Activated naive CD8-positive, alpha-beta T cell treated with anti-CD3 and anti-CD28 coated beads, Interleukin-2, amount 10 ng/mL, durations not matched to agents 7 days and 5 days (primary cell): ENCODE data around the gene TMIE. TPM values are rescaled to one million over a fixed set of nuclear protein-coding genes. Genes with fewer than 3 reads are reported as not detected.
"Not testable (repeated sequence)": the region's sequence is repeated elsewhere in the genome, so short reads cannot be mapped to it uniquely, and the experiment has no call there.

Experiments
- ATAC-seq: fragments of 150-1000 bp; cut with Tn5 transposase; one replicate; pipeline ENCODE4 v1.10.0; 2021; ENCODE audit warnings: low read depth, moderate library complexity
- POLR2A ChIA-PET: fragments of 350-600 bp; sonication (Branson Sonifier 250); formaldehyde crosslinking; loops from one replicate; lab custom pipeline; 2021; ENCODE audit warnings: antibody characterized with exemption; lab: Charles Lee
- DNase-seq: peaks from one replicate; pipeline ENCODE4 v3.0.0; 2021
- H3K27ac Mint-ChIP-seq: one replicate; pipeline ENCODE4 v1.8.0; 2022; ENCODE audit warnings: mild to moderate bottlenecking, mixed read lengths
- H3K27me3 Mint-ChIP-seq: one replicate; pipeline ENCODE4 v1.8.0; 2022; ENCODE audit warnings: mild to moderate bottlenecking, moderate library complexity, mixed read lengths
- H3K36me3 Mint-ChIP-seq: one replicate; pipeline ENCODE4 v1.8.0; 2021; ENCODE audit warnings: mild to moderate bottlenecking, mixed read lengths
- H3K4me1 Mint-ChIP-seq: one replicate; pipeline ENCODE4 v1.8.0; 2021; ENCODE audit warnings: mixed read lengths
- H3K4me3 Mint-ChIP-seq: one replicate; pipeline ENCODE4 v1.8.0; 2022; ENCODE audit warnings: mild to moderate bottlenecking, moderate library complexity, mixed read lengths
- H3K9me3 Mint-ChIP-seq: one replicate; pipeline ENCODE4 v1.8.0; 2021; ENCODE audit warnings: mixed read lengths
- total RNA-seq, 2 experiments: library from RNA; stranded (reverse); gene quantifications; one replicate each; pipeline ENCODE4 v1.2.3, GENCODE V29; 2021

Gene TMIE
- total RNA-seq, 2 experiments from 2014 or later = 0.36 to 0.77 TPM

DNA sequence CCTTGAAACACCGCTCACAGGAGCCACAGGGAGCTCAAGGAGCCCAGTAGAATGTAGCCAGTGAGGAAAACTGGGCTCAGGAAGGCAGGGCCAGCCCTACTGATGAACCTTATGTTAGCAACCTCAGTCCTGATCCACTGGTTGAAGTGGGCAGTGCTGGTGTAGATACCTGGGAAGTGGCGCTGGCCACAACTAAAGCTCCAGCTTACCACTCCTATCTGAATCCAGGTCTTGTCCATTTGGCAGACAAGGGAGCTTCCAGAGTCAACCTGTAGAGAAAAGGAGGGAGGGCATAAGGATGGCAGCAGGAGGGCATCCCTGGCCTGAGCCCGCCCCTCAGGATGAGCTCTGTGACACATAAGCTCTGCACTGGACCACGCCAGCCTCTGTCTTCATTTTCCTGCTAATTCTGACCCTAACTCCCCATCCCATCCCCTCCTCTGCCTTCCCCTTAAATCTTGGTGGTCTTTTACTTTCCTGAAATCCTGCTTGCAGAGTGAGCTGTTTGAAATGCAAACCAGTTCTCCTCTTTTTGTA lies 18.6 kb downstream of the TMIE start:
- no peaks in the 10 kb centered on the region for H3K36me3 Mint-ChIP-seq
- H3K27ac Mint-ChIP-seq = no peak overlapping the region
- no peak overlapping the region for H3K4me3 Mint-ChIP-seq
- H3K9me3 Mint-ChIP-seq = no peaks in the 10 kb centered on the region
- POLR2A ChIA-PET = no interaction called here
- ATAC-seq (no peak), DNase-seq (no peak)
- H3K27me3 Mint-ChIP-seq = peaks cover 23% of the 10 kb centered on the region
- H3K4me1 Mint-ChIP-seq = no peaks in the 10 kb centered on the region

DNA sequence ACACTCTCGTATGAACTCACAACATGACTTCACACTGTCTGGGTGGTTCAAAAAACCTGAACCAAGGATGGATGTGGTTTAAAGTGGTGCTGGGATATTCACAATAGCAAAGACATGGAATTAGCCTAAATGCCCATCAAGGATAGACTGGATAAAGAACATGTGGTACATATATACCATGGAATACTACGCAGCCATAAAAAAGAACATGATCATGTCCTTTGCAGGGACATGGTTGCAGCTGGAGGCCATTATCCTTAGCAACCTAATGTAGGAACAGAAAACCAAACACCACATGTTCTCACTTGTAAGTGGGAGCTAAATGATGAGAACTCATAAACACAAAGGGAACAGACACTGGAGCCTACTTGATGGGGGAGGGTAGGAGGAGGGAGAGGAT lies 19.8 kb downstream of the TMIE start:
- H3K4me3 Mint-ChIP-seq = no peak overlapping the region
- no peaks in the 10 kb centered on the region for H3K9me3 Mint-ChIP-seq
- POLR2A ChIA-PET = no interaction called here

DNA sequence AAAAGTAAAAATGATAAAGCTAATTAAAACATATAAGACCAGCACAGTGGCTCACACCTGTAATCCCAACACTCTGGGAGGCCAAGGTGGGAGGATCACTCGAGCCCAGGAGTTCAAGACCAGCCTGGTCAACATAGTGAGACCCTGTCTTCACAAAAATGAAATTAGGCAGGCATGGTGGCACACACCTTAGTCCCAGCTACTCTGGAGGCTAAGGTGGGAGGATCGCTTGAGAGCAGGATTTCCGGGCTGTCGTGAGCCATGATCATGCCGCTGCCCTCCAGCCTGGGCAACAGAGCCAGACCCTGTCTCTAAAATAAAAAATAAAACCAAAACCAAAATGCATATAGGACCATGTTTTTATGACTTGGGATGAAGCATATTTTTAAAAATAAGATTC lies 21.3 kb downstream of the TMIE start:
- DNase-seq (no peak), ATAC-seq (no peak)
- Mint-ChIP-seq H3K4me1 (no peaks in the 10 kb centered on the region), H3K4me3 (no peak overlapping the region), H3K9me3 (no peaks in the 10 kb centered on the region), H3K27ac (no peak overlapping the region), H3K36me3 (no peaks in the 10 kb centered on the region), H3K27me3 (peaks cover 29% of the 10 kb centered on the region)
- POLR2A ChIA-PET = no interaction called here

More for the DNA sequence above, 19.8 kb downstream of the TMIE start:
- DNase-seq (no peak), ATAC-seq (no peak)
- no peaks in the 10 kb centered on the region for H3K36me3 Mint-ChIP-seq
- H3K27me3 Mint-ChIP-seq = peaks cover 27% of the 10 kb centered on the region
- H3K27ac Mint-ChIP-seq = no peak overlapping the region
- H3K4me1 Mint-ChIP-seq = no peaks in the 10 kb centered on the region

DNA sequence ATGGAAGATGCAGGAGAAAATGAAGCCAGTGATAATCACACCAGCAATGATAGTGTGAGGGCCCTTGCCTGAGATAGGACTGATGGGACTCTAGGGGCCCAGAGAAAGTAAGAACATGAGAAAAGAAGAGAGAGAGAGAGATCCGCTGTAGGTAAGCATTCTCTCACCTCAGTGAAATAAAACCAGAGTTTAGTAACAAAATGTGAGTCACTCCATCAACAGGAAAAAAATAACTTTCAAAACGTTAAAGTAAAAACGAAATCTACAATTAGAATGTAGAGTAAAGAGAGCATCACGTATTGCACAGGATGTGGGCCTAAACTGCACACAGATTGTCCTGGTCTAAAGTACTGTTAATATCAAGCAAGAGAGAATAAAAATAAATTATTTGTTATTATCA lies 23.2 kb downstream of the TMIE start:
- H3K36me3 Mint-ChIP-seq = no peaks in the 10 kb centered on the region
- POLR2A ChIA-PET = no interaction called here
- H3K27me3 Mint-ChIP-seq = peaks cover 31% of the 10 kb centered on the region
- no peak for DNase-seq
- no peak for ATAC-seq
- no peaks in the 10 kb centered on the region for H3K4me1 Mint-ChIP-seq
- no peak overlapping the region for H3K27ac Mint-ChIP-seq
- H3K4me3 Mint-ChIP-seq = no peak overlapping the region
- H3K9me3 Mint-ChIP-seq = no peaks in the 10 kb centered on the region

DNA sequence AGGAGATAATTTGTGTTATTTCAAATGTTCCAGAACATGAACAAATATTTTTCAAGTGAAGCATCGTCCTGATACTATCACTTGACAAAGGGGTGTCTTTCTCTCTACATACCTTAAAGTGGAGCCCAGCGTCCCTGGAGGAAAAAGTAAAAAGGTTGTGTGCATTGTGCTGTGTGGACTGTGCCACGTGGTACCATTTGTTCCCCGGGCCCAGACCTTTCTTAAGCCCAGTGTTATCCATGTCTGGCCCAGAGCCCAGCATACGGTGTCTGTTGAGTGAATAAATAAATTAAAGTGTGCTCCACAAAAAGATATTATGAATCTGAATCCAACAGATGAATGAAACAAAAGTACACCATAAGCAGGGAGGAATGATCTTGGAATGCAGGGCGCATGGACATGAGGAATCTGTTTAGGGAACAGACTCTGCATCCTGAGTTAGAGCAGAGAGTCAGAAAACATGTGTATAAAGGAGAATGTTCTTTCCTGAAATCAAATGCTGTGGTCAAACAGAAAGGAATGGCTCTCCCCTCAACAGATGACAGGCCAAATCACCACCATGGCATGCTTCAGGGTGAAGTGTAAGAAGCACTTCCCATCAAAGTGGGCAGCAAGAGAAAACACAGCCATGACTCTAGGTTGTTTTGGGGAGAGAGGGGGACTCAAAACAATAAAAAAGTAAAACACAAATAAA lies 24.6 kb downstream of the TMIE start:
- H3K4me3 Mint-ChIP-seq = no peak overlapping the region
- POLR2A ChIA-PET = interaction anchor here (0.6 kb wide), 1 partner anchor 1763 kb away, joined by 6 read pairs; no protein-coding TSS in a partner anchor
- H3K27ac Mint-ChIP-seq = no peak overlapping the region
- no peaks in the 10 kb centered on the region for H3K4me1 Mint-ChIP-seq
- no peak for ATAC-seq
- H3K9me3 Mint-ChIP-seq = no peaks in the 10 kb centered on the region
- no peak for DNase-seq
- no peaks in the 10 kb centered on the region for H3K36me3 Mint-ChIP-seq
- H3K27me3 Mint-ChIP-seq = peaks cover 29% of the 10 kb centered on the region

DNA sequence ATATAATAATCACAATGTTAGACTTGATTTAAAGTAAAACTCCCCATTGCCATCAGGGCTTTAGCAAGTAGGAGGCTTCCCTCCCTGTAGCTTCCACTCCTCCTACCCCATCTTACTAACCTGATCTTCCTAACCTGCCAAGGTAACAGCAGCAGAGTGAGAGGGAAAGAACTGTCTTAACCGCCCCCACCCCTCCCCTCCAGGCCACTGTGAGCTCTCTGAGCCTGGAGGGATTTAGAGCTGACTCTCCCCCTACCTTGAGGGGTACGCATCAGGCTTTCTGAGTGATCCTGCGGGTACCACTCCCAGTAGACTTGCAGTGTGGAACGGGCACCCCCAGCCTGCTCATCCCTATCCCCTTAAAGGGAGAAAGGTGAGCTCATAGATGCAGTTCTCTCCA lies 27.8 kb downstream of the TMIE start:
- H3K27ac Mint-ChIP-seq = no peak overlapping the region
- H3K4me1 Mint-ChIP-seq = no peaks in the 10 kb centered on the region
- H3K4me3 Mint-ChIP-seq = no peak overlapping the region
- no peaks in the 10 kb centered on the region for H3K36me3 Mint-ChIP-seq
- DNase-seq (no peak), ATAC-seq (no peak)
- H3K27me3 Mint-ChIP-seq = peaks cover 24% of the 10 kb centered on the region
- POLR2A ChIA-PET = no interaction called here
- no peaks in the 10 kb centered on the region for H3K9me3 Mint-ChIP-seq

DNA sequence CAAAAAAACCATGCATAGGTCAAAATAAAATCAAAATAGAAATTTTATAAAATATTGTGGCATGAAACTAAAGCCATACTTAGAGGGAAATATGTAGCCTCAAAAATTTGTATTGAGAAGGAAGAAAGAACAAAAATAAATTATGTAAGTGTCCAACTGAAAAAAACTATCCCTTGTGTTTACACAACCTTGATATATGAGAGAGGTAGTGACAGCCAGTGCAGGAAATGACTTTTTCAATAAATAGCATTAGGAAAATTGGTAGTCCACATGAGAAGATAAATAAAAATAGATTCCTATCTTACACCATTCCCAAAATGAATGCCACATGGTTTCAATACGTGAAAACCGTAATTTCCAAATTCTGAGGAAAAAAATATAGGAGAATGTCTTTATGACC lies 29.6 kb downstream of the TMIE start:
- H3K4me3 Mint-ChIP-seq = no peak overlapping the region
- H3K9me3 Mint-ChIP-seq = no peaks in the 10 kb centered on the region
- DNase-seq (no peak), ATAC-seq (no peak)
- no peak overlapping the region for H3K27ac Mint-ChIP-seq
- POLR2A ChIA-PET = no interaction called here
- H3K36me3 Mint-ChIP-seq = no peaks in the 10 kb centered on the region
- no peaks in the 10 kb centered on the region for H3K4me1 Mint-ChIP-seq
- H3K27me3 Mint-ChIP-seq = peaks cover 15% of the 10 kb centered on the region

DNA sequence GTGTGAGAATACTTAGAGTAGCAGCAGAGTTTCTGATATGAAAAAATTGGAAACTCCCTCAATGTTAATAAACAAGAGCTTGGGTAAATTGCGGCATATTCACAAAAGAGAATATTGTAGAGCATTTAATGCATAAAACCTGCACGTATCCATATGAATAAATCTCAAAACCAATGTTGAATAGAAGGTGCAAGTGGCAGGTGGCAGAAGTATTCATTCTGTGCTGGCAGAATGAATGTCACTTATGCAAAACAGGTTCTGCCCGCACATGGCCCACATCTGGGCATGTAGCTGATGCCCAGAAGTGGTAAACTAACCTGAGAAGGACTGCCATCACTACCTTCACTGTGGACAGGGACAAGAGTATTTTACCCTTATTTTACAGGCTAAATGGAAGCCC lies 30.6 kb downstream of the TMIE start:
- no peaks in the 10 kb centered on the region for H3K4me1 Mint-ChIP-seq
- no peaks in the 10 kb centered on the region for H3K9me3 Mint-ChIP-seq
- POLR2A ChIA-PET = no interaction called here

DNA sequence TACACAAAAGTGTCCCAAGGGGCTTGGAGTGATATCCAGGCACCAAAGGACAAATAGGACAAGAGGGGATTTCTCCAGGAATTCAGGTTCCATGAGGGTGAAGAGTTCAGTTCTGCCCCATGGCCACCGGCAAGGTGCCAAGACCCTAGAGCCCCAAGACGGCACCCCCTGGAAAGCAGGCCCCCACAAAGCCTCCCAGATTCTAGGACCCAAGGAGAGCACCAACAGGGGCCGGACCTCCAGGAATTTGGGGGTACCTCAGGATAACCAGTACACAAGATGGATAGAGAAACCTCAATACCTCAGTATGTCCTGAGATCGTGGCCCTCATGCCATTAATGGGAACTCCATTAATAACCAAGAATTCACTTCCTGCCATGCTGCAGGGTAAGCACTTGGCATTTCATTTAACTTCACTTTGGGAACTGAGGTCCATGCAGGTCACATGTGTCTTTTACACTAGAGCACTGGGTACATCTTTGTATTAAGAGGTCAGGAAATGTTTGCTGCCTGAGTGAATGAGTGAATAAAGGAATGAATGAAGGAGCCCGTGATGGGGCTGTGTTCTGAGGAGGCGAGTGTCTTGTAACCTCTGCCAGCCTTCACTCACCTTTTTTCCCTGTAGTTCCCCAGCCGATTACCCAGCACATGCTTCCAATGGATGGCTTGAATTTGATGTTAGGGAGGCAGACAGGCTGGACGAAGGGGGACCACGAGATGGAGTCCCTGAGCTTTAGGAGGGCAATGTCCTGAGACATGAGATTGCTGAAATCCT lies 32.0 kb downstream of the TMIE start:
- H3K27me3 Mint-ChIP-seq = peaks cover 16% of the 10 kb centered on the region
- no peaks in the 10 kb centered on the region for H3K9me3 Mint-ChIP-seq
- H3K27ac Mint-ChIP-seq = no peak overlapping the region
- H3K4me3 Mint-ChIP-seq = no peak overlapping the region
- no peaks in the 10 kb centered on the region for H3K36me3 Mint-ChIP-seq
- H3K4me1 Mint-ChIP-seq = no peaks in the 10 kb centered on the region
- no peak for DNase-seq
- ATAC-seq = no peak
- POLR2A ChIA-PET = no interaction called here

More for the DNA sequence above, 30.6 kb downstream of the TMIE start:
- no peak for DNase-seq
- peaks cover 14% of the 10 kb centered on the region for H3K27me3 Mint-ChIP-seq
- H3K36me3 Mint-ChIP-seq = no peaks in the 10 kb centered on the region
- no peak for ATAC-seq
- no peak overlapping the region for H3K27ac Mint-ChIP-seq
- H3K4me3 Mint-ChIP-seq = no peak overlapping the region

DNA sequence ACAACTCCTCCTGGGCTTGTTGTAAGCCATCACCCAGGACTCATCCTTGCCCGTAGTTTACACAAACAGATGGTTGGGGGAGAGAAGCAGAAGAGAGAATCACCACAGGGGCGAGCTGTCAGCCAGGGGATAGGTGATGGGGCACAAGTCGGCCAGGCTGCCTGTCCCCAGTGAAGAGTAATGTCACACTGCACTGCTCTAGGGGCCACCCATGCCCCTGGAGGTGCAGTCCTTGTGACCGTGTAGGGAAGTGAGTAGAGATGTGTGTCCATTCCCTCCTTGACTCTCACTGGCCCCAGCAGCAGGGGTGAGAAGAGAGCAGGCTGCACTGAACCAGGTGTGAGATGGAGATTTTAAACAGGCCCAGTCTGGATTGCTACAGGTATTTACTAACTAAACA lies 33.6 kb downstream of the TMIE start:
- Mint-ChIP-seq H3K27ac (no peak overlapping the region), H3K27me3 (peaks cover 9% of the 10 kb centered on the region), H3K4me3 (no peak overlapping the region), H3K36me3 (no peaks in the 10 kb centered on the region), H3K9me3 (no peaks in the 10 kb centered on the region), H3K4me1 (no peaks in the 10 kb centered on the region)
- ATAC-seq (no peak), DNase-seq (no peak)
- POLR2A ChIA-PET = no interaction called here

DNA sequence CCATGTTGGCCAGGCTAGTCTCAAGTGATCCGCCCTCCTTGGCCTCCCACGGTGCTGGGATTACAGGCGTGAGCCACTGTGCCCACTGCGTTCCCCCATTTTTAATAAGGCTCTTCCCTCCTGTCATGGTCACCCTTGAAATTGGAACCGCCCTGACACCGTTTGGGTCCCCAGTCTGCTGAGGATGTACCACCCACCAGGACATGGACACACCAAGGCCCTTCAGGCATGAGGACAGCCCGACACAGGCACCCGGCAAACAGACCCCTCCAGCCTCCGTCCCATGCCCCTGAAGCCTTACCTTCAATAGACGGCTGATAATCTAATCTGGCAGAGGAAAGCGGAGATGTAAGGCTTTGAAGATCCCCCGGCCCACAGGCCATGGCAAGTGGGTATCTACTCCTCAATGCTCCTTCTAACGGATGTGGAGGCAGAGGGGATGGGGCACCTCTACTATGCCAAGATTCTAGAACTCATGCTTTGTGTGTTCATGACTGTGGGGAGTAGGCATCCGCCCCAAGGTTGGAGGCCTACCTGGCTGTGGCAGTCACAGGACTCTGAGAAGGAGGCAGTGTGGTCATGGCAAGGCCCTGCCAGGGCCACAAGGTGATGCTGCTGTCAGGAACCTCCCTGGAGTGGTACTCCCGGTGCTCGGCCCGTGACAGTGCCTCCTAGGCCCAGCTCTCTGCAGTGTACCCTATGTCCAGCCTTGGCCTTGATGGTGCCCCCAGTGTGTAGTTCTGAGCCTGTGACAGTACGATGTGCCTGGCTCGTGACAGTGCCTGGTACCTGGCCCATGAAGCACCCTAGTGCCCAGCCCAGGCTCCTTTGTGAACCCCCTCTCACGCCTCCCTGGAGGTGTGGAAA lies 35.0 kb downstream of the TMIE start:
- ATAC-seq = no peak
- POLR2A ChIA-PET = no interaction called here
- Mint-ChIP-seq H3K27ac (no peak overlapping the region), H3K4me3 (no peak overlapping the region), H3K9me3 (no peaks in the 10 kb centered on the region), H3K27me3 (peaks cover 9% of the 10 kb centered on the region), H3K4me1 (no peaks in the 10 kb centered on the region), H3K36me3 (no peaks in the 10 kb centered on the region)
- DNase-seq = no peak

DNA sequence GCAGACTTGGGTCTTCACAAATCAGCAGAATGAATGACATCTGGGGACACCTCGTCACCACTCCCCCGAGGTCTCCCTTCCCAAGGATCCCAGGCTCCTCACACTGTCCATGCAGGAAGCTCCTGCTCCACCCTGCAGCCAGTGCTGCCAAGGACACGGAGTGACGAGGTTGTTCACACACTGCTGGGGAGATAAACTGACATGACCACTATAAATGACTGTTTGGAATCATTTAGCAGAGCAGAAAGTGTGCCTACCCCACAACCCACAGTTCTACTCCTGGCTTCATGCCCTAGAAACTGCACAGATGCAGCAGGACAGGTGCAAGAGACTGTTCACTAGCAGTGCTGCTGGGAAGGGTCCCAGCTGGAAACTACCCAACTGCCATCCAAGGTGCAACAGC lies 36.1 kb downstream of the TMIE start:
- H3K9me3 Mint-ChIP-seq = no peaks in the 10 kb centered on the region
- ATAC-seq (no peak), DNase-seq (no peak)
- H3K36me3 Mint-ChIP-seq = no peaks in the 10 kb centered on the region
- H3K4me1 Mint-ChIP-seq = no peaks in the 10 kb centered on the region
- POLR2A ChIA-PET = no interaction called here
- H3K27me3 Mint-ChIP-seq = peaks cover 9% of the 10 kb centered on the region
- H3K4me3 Mint-ChIP-seq = no peak overlapping the region
- H3K27ac Mint-ChIP-seq = no peak overlapping the region

DNA sequence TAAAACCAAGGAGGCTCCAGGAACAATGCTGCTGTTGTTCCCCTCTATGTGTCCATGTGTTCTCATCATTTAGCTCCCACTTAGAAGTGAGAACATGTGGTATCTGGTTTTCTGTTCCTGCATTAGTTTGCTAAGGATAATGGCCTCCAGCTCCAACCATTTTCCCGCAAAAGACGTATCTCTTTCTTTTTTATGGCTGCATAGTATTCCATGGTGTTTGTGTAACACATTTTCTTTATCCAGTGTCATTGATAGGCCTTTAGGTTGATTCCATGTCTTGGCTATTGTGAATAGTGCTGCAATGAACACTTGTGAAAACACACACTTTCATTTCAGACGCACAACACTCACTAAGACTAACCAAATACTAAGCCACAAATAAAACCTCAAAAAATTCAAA lies 38.4 kb downstream of the TMIE start:
- H3K36me3 Mint-ChIP-seq, H3K9me3 Mint-ChIP-seq, H3K27ac Mint-ChIP-seq, H3K27me3 Mint-ChIP-seq, POLR2A ChIA-PET, H3K4me1 Mint-ChIP-seq, ATAC-seq, DNase-seq, H3K4me3 Mint-ChIP-seq: not testable (repeated sequence)
